Measurements from ENCODE around the gene FAM110D.

GRCh38 chr1:26158908-26159742 is at the start of gene FAM110D:
- TF ChIP-seq CTCF (IDR thresholded peaks at IDR 0.05; ENCODE audit: poor library complexity, severe bottlenecking) (no peak), SMC3 (conservative IDR thresholded peaks at IDR 0.05; ENCODE audit: poor library complexity) (no peak), EZH2 (IDR thresholded peaks at IDR 0.05; ENCODE audit: borderline replicate concordance, insufficient read depth, low read length, poor library complexity, severe bottlenecking) (no peak), RAD21 (conservative IDR thresholded peaks at IDR 0.05) (no peak), TAF1 (IDR thresholded peaks at IDR 0.05; ENCODE audit: low read depth) (no peak), REST (IDR thresholded peaks at IDR 0.05; ENCODE audit: borderline replicate concordance) (no peak), POLR2AphosphoS5 (IDR thresholded peaks at IDR 0.05) (no peak), MXI1 (conservative IDR thresholded peaks at IDR 0.05; ENCODE audit: poor library complexity, severe bottlenecking) (no peak), EP300 (conservative IDR thresholded peaks at IDR 0.05; ENCODE audit: poor library complexity, severe bottlenecking) (no peak)
